Type B pancreatic cell (in vitro differentiated cells): Measurements from ENCODE around the gene PTOV1. TPM values are rescaled to one million over a fixed set of nuclear protein-coding genes. Genes with fewer than 3 reads are reported as not detected.

Experiments
- DNase-seq: peaks from one replicate; pipeline ENCODE4 v3.0.0; 2021; ENCODE audit warnings: mixed read lengths; ENCODE audit not compliant: unreplicated experiment; ENCODE audit errors: extremely low spot score
- H3K27ac Mint-ChIP-seq: 2 replicates; pipeline ENCODE4 v1.8.0; 2021; ENCODE audit warnings: mild to moderate bottlenecking, mixed read lengths
- H3K27me3 Mint-ChIP-seq: 2 replicates; pipeline ENCODE4 v1.8.0; 2021; ENCODE audit warnings: mixed read lengths
- H3K36me3 Mint-ChIP-seq: 2 replicates; pipeline ENCODE4 v1.8.0; 2021; ENCODE audit warnings: mixed read lengths
- H3K4me1 Mint-ChIP-seq: one replicate; pipeline ENCODE4 v1.8.0; 2021; ENCODE audit warnings: mixed read lengths; ENCODE audit not compliant: unreplicated experiment
- H3K4me3 Mint-ChIP-seq: 2 replicates; pipeline ENCODE4 v1.8.0; 2021; ENCODE audit warnings: mild to moderate bottlenecking, mixed read lengths
- H3K9me3 Mint-ChIP-seq: 2 replicates; pipeline ENCODE4 v1.8.0; 2021; ENCODE audit warnings: mixed read lengths
- total RNA-seq: library from RNA; stranded (reverse); gene quantifications from 2 replicates; pipeline ENCODE4 v1.2.1, GENCODE V29; 2021; ENCODE audit warnings: low replicate concordance
- TF ChIP-seq, protein P1 (sequence below): fragments of 200-600 bp; sonication (generic); conservative IDR thresholded peaks from 2 replicates; pipeline ENCODE4 v1.5.0; 2021; ENCODE audit warnings: antibody characterized with exemption, mild to moderate bottlenecking

Gene PTOV1
- total RNA-seq, 1 donor from 2014 or later = 388 TPM

DNA sequence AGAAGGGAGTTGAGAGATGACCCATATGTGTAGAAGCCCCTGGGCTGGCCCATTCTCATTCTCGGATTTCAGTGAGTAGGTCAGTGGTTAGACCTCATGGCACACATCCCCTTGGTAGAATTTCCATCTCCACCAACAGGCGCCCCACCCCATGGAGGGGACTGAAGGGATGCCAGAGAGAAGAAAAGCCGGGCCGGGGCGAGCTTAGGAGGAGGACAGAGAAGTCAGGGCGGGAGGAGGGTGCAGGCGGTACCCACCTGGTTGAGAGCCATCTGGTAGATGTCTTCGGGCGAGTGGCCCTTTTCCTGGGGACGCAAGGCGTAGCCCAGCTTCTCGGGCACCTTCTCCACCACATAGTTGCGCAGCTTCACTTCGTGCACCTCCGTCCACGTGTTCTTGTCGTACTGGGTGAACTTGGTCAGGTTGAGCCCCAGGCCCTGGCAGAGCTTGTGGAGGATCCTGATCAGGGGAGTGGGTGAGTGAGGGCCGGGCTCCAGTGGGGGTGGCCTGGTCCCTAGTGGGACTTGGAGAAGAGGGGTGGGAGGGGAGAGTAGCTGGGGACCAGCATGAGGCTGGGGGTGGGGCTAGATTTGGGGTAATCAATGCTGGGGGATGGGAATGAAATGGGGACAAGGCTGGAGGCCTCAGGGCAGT lies 43.2 kb downstream of the PTOV1 start:
- Mint-ChIP-seq H3K27me3 (peaks cover 15% of the 10 kb centered on the region), H3K27ac (no peak overlapping the region), H3K9me3 (no peaks in the 10 kb centered on the region), H3K36me3 (no peaks in the 10 kb centered on the region), H3K4me3 (no peak overlapping the region), H3K4me1 (peaks cover 24% of the 10 kb centered on the region)
- DNase-seq = no peak
- TF ChIP-seq, protein P1, sequence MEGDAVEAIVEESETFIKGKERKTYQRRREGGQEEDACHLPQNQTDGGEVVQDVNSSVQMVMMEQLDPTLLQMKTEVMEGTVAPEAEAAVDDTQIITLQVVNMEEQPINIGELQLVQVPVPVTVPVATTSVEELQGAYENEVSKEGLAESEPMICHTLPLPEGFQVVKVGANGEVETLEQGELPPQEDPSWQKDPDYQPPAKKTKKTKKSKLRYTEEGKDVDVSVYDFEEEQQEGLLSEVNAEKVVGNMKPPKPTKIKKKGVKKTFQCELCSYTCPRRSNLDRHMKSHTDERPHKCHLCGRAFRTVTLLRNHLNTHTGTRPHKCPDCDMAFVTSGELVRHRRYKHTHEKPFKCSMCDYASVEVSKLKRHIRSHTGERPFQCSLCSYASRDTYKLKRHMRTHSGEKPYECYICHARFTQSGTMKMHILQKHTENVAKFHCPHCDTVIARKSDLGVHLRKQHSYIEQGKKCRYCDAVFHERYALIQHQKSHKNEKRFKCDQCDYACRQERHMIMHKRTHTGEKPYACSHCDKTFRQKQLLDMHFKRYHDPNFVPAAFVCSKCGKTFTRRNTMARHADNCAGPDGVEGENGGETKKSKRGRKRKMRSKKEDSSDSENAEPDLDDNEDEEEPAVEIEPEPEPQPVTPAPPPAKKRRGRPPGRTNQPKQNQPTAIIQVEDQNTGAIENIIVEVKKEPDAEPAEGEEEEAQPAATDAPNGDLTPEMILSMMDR = no peak

DNA sequence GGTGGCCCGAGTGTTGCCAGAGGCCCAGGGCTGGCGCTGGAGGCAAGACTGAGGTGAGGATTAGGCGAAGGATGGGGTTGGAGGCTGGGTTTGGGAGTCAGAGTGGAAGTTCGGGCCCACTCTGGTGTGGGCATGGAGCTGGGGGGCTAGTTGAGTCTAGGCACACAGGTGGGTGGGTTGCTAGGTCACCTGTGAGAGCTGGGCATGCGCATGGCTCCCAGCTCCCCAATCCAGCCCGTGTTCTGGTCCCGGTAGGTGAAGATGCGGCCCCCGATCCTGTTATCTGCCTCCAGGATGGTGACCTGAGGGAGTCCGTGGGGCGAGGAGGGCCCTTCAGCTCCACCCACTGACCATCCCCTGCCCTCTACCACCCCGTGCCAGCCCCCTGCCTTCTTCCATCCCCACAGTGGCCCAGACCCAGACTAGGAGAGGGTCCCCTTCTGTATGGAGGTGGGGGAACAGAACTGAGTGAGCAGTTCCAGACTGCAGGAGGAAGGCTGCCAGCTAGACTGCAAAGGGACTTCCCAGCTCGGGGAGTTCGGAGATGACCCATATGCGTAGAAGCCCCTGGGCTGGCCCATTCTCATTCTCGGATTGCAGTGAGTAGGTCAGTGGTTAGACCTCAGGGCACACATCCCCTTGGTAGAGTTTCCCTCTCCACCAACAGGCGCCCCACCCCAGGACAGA lies 44.1 kb downstream of the PTOV1 start:
- Mint-ChIP-seq H3K27me3 (peaks cover 15% of the 10 kb centered on the region), H3K9me3 (no peaks in the 10 kb centered on the region), H3K4me3 (no peak overlapping the region), H3K27ac (no peak overlapping the region), H3K4me1 (peaks cover 24% of the 10 kb centered on the region), H3K36me3 (no peaks in the 10 kb centered on the region)
- no peak for DNase-seq
- TF ChIP-seq, protein P1 = no peak

DNA sequence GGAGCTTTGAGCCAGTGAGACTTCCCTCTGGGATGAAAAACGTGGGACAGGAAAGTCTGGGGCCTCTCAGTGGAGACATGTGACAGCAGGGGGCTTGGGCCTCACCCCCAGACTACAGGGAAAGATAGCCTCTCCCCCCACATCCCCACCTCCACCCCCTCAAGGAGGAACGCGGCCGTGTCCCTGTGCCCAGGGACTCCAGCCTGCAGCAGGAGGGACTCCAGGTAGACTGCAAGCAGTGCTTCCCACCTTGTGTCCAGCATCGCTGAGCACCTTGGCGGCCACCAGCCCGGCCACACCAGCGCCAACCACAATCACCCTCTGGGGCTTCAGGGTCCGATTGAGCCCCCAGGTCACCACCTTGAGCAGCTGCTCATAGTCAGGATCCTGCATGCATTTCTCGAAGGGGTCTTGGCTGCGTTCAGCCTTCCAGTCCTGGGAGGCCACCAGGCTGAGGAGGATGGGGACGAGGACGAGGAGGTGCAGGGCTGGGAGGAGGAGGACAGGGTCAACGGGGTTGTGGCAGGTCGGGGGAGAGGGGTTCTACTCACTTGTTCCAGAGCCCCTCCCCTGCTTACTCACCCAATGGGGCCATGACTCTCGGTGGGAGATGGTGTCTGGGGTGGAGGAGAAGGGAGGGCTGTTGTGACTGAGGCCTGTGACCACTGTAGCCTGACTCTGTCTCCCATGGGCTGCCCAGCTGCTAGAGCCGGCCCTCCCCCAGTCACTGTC lies 44.8 kb downstream of the PTOV1 start:
- Mint-ChIP-seq H3K36me3 (no peaks in the 10 kb centered on the region), H3K4me3 (no peak overlapping the region), H3K4me1 (peaks cover 24% of the 10 kb centered on the region), H3K27ac (no peak overlapping the region), H3K27me3 (peaks cover 15% of the 10 kb centered on the region), H3K9me3 (no peaks in the 10 kb centered on the region)
- DNase-seq = no peak
- TF ChIP-seq, protein P1 = no peak

DNA sequence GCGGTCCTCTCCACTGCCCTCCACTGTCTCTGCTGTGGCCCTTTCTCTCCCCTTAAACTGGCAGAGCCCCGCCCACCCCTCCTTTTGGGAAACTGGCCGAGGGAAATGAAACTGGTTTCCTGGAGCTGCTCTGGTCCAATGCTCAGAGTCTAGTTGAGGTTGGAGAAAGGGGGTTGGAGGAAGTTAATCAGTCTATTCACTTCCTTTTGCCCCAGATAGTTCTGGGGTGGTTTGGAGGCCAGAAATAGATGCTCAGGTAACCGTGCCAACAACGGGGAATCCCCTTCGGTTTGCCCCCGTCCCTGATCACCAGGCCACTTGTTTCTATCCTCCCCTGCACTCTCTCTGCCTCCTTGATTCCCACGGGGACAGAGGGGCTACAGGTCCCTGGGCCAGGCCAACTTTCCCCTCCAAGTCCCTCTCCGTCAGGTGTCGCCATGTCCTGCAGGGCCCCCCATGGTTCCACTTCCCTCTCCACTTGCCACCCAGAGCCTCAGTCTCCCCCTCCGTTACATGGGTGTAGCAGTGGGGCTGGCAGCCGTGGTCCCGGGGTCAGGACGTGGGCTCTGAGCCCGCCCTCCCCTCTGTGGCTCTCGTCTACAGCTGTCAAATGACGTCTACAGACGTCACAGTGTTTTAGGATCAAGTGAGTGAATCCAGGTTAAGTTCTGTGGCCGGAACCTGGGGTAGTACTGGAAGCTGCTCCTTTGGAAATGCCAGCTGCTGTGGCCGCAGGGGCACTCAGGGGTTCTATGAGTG lies 46.1 kb downstream of the PTOV1 start, which contains the start of gene IL4I1:
Gene IL4I1, minus strand, starts transcription at position 25 of the 759 bp plus-strand sequence. CDS start 727 bp downstream, outside the sequence.
- peak within 1 kb of the TSS; percentile 74 for H3K27ac Mint-ChIP-seq
- no peak for DNase-seq

DNA sequence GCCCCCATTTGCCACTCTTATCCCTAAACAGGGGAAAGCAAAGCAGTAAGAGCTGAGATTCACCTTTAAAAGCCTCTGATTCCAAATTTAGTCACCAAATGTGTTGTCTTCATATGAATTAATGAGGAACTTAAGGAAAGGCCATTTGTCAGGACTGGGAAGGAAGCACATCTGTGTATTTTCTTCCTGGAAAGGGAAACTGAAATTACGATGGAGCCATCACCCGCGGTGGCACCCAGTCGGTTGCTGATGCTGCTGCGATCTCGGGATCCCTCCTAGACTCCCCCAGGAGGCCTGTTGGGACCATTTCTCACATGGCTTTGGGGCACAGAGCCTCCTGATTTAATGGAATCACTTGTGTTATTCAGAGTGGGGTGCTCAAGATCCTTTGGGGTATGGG lies 53.2 kb downstream of the PTOV1 start:
- Mint-ChIP-seq H3K9me3 (no peaks in the 10 kb centered on the region), H3K27ac (no peak overlapping the region), H3K27me3 (no peaks in the 10 kb centered on the region), H3K4me1 (no peaks in the 10 kb centered on the region), H3K4me3 (no peak overlapping the region), H3K36me3 (peaks cover 7% of the 10 kb centered on the region)
- no peak for DNase-seq
- TF ChIP-seq, protein P1 = no peak

More for the DNA sequence above, 46.1 kb downstream of the PTOV1 start, which contains the start of gene IL4I1:
- Mint-ChIP-seq H3K27me3 (peaks cover 9% of the 10 kb centered on the region), H3K4me1 (peaks cover 24% of the 10 kb centered on the region), H3K36me3 (no peaks in the 10 kb centered on the region), H3K9me3 (no peaks in the 10 kb centered on the region), H3K4me3 (no peak within 1 kb of the TSS)
- TF ChIP-seq, protein P1 = no peak
